Endothelial cell of umbilical vein (primary cell): ENCODE results near the gene ALDH1L1. TPM values are rescaled to one million over a fixed set of nuclear protein-coding genes. Genes with fewer than 3 reads are reported as not detected.

Source experiments
- BruUV-seq: library from RNA; stranded (reverse); fragments of 400-500 nt; replicated peaks from 2 replicates; lab custom pipeline; 2021; lab: Mats Ljungman, UMichigan
- CTCF ChIA-PET: fragments of 300-600, 350-600 bp; sonication (Branson Sonifier 250); formaldehyde crosslinking; loops from one replicate; lab custom pipeline; 2021; ENCODE audit warnings: antibody characterized with exemption, inconsistent platforms; lab: Charles Lee
- POLR2A ChIA-PET: fragments of 300-600, 350-600 bp; sonication (Branson Sonifier 250); formaldehyde crosslinking; loops from one replicate; lab custom pipeline; 2021; ENCODE audit warnings: antibody characterized with exemption, inconsistent platforms; lab: Charles Lee
- DNase-seq: peaks from one replicate; pipeline ENCODE4 v3.0.0-alpha.2; 2011; ENCODE audit warnings: low read depth, low spot score
- FAIRE-seq: peaks from 2 replicates; lab custom pipeline; 2011; peaks lifted over from hg19 to GRCh38; lab: Jason Lieb, UNC
- H2AFZ ChIP-seq: 2 replicates; pipeline ENCODE4 v1.6.0; 2012; ENCODE audit warnings: low read depth, low read length, control low read depth, inconsistent platforms
- H3K27ac ChIP-seq: 2 replicates; pipeline ENCODE4 v1.5.1; 2011; ENCODE audit warnings: low read depth, mild to moderate bottlenecking, control low read depth, low read length, moderate library complexity; ENCODE audit not compliant: insufficient read depth
- H3K27me3 ChIP-seq, 2 experiments: 2 replicates each; pipeline versions ENCODE4 v1.6.0 to v1.6.1; 2011; ENCODE audit warnings: low read length in 2 of 2, mixed read lengths in 1 of 2; ENCODE audit not compliant: control insufficient read depth in 2 of 2, insufficient read depth in 2 of 2
- H3K36me3 ChIP-seq, 2 experiments: 2 replicates in 1 of 2; 3 replicates in 1 of 2; pipeline ENCODE4 v1.5.1; 2011; ENCODE audit warnings: low read length in 2 of 2, mild to moderate bottlenecking in 1 of 2, moderate library complexity in 1 of 2; ENCODE audit not compliant: control insufficient read depth in 2 of 2, insufficient read depth in 2 of 2; ENCODE audit errors: extremely low read depth in 1 of 2
- H3K4me1 ChIP-seq: 3 replicates; pipeline ENCODE4 v1.5.1; 2011; ENCODE audit warnings: mild to moderate bottlenecking, low read length; ENCODE audit not compliant: control insufficient read depth, insufficient read depth; ENCODE audit errors: extremely low read depth
- H3K4me2 ChIP-seq: 2 replicates; pipeline ENCODE4 v1.6.1; 2011; ENCODE audit warnings: low read length, control low read depth, mixed read lengths; ENCODE audit not compliant: insufficient read depth
- H3K4me3 ChIP-seq, 3 experiments: fragments of 200-600 bp in 1 of 3; sonication (generic), shearing (Covaris generic) in 1 of 3; replicated peaks in 1 of 3; 2 replicates each; pipeline ENCODE4 v1.5.1; 2011 to 2016; ENCODE audit warnings: control low read depth in 3 of 3, low read length in 3 of 3, mild to moderate bottlenecking in 2 of 3, inconsistent platforms in 1 of 3, low read depth in 1 of 3, moderate library complexity in 1 of 3; ENCODE audit not compliant: insufficient read depth in 1 of 3
- H3K79me2 ChIP-seq: 2 replicates; pipeline ENCODE4 v1.6.0; 2012; ENCODE audit warnings: low read length, inconsistent platforms; ENCODE audit not compliant: control insufficient read depth, insufficient read depth
- H3K9ac ChIP-seq: replicated peaks from 2 replicates; pipeline ENCODE3; 2011; ENCODE audit warnings: low read length, control low read depth; ENCODE audit not compliant: insufficient read depth; ENCODE audit errors: extremely low read depth
- H3K9me1 ChIP-seq: replicated peaks from 3 replicates; pipeline ENCODE4 v1.6.0; 2011; ENCODE audit warnings: mild to moderate bottlenecking, low read length; ENCODE audit not compliant: control insufficient read depth, insufficient read depth; ENCODE audit errors: extremely low read depth
- H3K9me3 ChIP-seq: replicated peaks from 2 replicates; pipeline ENCODE4 v1.5.1; 2012; ENCODE audit warnings: low read length, inconsistent platforms; ENCODE audit not compliant: control insufficient read depth, insufficient read depth
- H4K20me1 ChIP-seq: replicated peaks from 2 replicates; pipeline ENCODE3; 2011; ENCODE audit warnings: mild to moderate bottlenecking, low read length; ENCODE audit not compliant: control insufficient read depth, insufficient read depth; ENCODE audit errors: extremely low read depth
- EZH2 ChIP-seq: IDR thresholded peaks from 2 replicates; pipeline ENCODE4 v1.6.1; 2012; ENCODE audit warnings: borderline replicate concordance, low read depth, mild to moderate bottlenecking, moderate library complexity, low read length, inconsistent platforms; ENCODE audit not compliant: severe bottlenecking
- FOS ChIP-seq: IDR thresholded peaks from 2 replicates; pipeline ENCODE4 v1.6.1; 2011; ENCODE audit warnings: mild to moderate bottlenecking, low read length, moderate library complexity, borderline replicate concordance; ENCODE audit not compliant: insufficient read depth
- GATA2 ChIP-seq: IDR thresholded peaks from 2 replicates; pipeline ENCODE4 v1.7.0; 2011; ENCODE audit warnings: low read depth, mild to moderate bottlenecking, moderate library complexity, mixed read lengths, low read length; ENCODE audit not compliant: insufficient read length, insufficient read depth
- JUN ChIP-seq: IDR thresholded peaks from 2 replicates; pipeline ENCODE4 v1.6.1; 2011; ENCODE audit warnings: borderline replicate concordance, low read depth; ENCODE audit not compliant: insufficient read length, insufficient read depth
- MYC ChIP-seq: IDR thresholded peaks from one replicate; pipeline ENCODE4 v1.6.1; 2011; ENCODE audit warnings: mild to moderate bottlenecking, low read depth, low read length
- POLR2A ChIP-seq: IDR thresholded peaks from 2 replicates; pipeline ENCODE4 v1.6.1; 2012; ENCODE audit warnings: low read depth, mild to moderate bottlenecking, control low read depth, low read length
- POLR2AphosphoS5 ChIP-seq: IDR thresholded peaks from 2 replicates; pipeline ENCODE4 v1.6.1; 2012; ENCODE audit warnings: low read depth, mild to moderate bottlenecking, control low read depth, low read length, moderate library complexity; ENCODE audit not compliant: insufficient read depth
- dilution Hi-C: fragments of 300-500 bp; cut with MboI; formaldehyde crosslinking; loops from one replicate; pipeline ENCODE4 v1.15.0; 2019; ENCODE audit warnings: low sequenced_read_pairs; ENCODE audit not compliant: extremely low pct_ligation_motif_present
- intact Hi-C: fragments of 100-400 bp; cut with micrococcal nuclease; formaldehyde crosslinking; loops from one replicate; pipeline ENCODE4 v1.10.0; 2022
- polyA plus RNA-seq, 4 experiments: library from polyadenylated mRNA; depleted of rRNA in 3 of 4; stranded (reverse) in 3 of 4; unstranded in 1 of 4; fragments of >200 nt; gene quantifications; 2 replicates each; pipeline versions ENCODE4 v1.2.1 to v1.2.3, GENCODE V29; 2011 to 2012; ENCODE audit warnings: missing spikeins in 1 of 4
- total RNA-seq: library from RNA; stranded (reverse); gene quantifications from 2 replicates; pipeline ENCODE4 v1.2.3, GENCODE V29; 2021
- TF ChIP-seq, protein P1 (sequence below): IDR thresholded peaks from 2 replicates; pipeline ENCODE4 v1.6.1; 2011; ENCODE audit not compliant: insufficient read depth, insufficient read length
- TF ChIP-seq, protein P2 (sequence below), 2 donors: IDR thresholded peaks; 1 replicate in 1 of 2; 2 replicates in 1 of 2; pipeline ENCODE4 v1.5.1; 2011; ENCODE audit warnings: low read length in 2 of 2, mild to moderate bottlenecking in 2 of 2, moderate library complexity in 2 of 2, control low read depth in 1 of 2, inconsistent platforms in 1 of 2, low read depth in 1 of 2; ENCODE audit not compliant: insufficient read depth in 1 of 2; ENCODE audit errors: extremely low read depth in 1 of 2

ALDH1L1 gene
- total and polyA plus RNA-seq, 2 donors (not counting 3 experiments of a cell fraction or from before 2014, with no cell fraction given), result not detected

DNA sequence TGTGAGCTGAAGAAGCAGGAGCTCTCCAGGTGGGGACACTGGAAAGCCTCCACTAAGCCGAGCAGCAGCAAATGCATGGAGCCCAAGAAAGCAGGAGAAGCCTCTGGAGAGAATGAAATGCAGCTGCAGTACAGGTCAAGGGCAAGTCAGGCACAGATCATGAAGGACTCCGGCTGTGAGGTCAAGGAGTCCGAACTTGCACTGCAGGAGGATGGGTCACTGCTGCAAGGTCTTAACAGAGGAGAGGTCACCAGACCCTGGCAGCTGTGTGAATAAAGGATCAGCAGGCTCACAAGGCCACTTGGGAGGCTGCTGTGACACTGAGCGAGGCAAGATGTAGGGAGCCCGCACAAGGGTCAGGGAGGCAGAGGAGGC lies 71.7 kb downstream of the ALDH1L1 start:
- dilution Hi-C loops, result no loop called here
- Histone ChIP-seq H2AFZ (no peak overlapping the region), H3K4me2 (no peak overlapping the region), H3K4me1 (no peaks in the 10 kb centered on the region), H3K36me3 (no peaks in the 10 kb centered on the region), H3K9me1 (no peaks in the 10 kb centered on the region), H3K27ac (no peak overlapping the region), H3K9me3 (no peaks in the 10 kb centered on the region), H3K27me3 (no peaks in the 10 kb centered on the region), H3K4me3 (no peak overlapping the region), H4K20me1 (no peaks in the 10 kb centered on the region), H3K9ac (no peak overlapping the region), H3K79me2 (no peaks in the 10 kb centered on the region)
- intact Hi-C loops, result no loop called here
- CTCF ChIA-PET, result interaction anchor here (1.2 kb wide), 1 partner anchor 20 kb away, joined by 3 read pairs; no protein-coding TSS in a partner anchor
- DNase-seq, result no peak
- TF ChIP-seq GATA2, result no peak
- TF ChIP-seq POLR2A, result no peak
- no peak for TF ChIP-seq EZH2
- TF ChIP-seq MYC, result no peak
- no peak for TF ChIP-seq FOS
- TF ChIP-seq JUN, result no peak
- TF ChIP-seq POLR2AphosphoS5, result no peak
- TF ChIP-seq, protein P1, sequence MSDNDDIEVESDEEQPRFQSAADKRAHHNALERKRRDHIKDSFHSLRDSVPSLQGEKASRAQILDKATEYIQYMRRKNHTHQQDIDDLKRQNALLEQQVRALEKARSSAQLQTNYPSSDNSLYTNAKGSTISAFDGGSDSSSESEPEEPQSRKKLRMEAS, result no peak
- TF ChIP-seq, protein P2, sequence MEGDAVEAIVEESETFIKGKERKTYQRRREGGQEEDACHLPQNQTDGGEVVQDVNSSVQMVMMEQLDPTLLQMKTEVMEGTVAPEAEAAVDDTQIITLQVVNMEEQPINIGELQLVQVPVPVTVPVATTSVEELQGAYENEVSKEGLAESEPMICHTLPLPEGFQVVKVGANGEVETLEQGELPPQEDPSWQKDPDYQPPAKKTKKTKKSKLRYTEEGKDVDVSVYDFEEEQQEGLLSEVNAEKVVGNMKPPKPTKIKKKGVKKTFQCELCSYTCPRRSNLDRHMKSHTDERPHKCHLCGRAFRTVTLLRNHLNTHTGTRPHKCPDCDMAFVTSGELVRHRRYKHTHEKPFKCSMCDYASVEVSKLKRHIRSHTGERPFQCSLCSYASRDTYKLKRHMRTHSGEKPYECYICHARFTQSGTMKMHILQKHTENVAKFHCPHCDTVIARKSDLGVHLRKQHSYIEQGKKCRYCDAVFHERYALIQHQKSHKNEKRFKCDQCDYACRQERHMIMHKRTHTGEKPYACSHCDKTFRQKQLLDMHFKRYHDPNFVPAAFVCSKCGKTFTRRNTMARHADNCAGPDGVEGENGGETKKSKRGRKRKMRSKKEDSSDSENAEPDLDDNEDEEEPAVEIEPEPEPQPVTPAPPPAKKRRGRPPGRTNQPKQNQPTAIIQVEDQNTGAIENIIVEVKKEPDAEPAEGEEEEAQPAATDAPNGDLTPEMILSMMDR (IDR thresholded peaks at IDR 0.05; ENCODE audit: extremely low read depth in 1 of 2, insufficient read depth in 1 of 2, low read depth in 1 of 2, low read length in 2 of 2), result no peak
- no peak for FAIRE-seq
- POLR2A ChIA-PET, result no interaction called here
- no TSS peak for BruUV-seq
